Natural killer cell treated with Interleukin-12 subunit alpha and Interleukin-12 subunit beta and Interleukin-15 and Interleukin-18, amount 100 ng/mL, for 72 hours (primary cell): ENCODE data around the gene TMEM72. TPM values are rescaled to one million over a fixed set of nuclear protein-coding genes. Genes with fewer than 3 reads are reported as not detected.
A peak's percentile ranks its signal among the peaks of the same experiment; 100 is the strongest.

Experiments
- ATAC-seq, 2 donors: fragments of 150-1000 bp; cut with Tn5 transposase in 1 of 2; sonication (Bioruptor Pico), chemical (Tn5 transposase) in 1 of 2; 2 replicates each; pipeline ENCODE4 v1.10.0; 2021
- DNase-seq: peaks from one replicate; pipeline ENCODE4 v3.0.0; 2022; ENCODE audit warnings: low spot score
- H3K27ac Mint-ChIP-seq, 2 donors: 1 replicate in 1 of 2; 2 replicates in 1 of 2; pipeline ENCODE4 v1.8.0; 2022; ENCODE audit warnings: mixed read lengths in 2 of 2, mild to moderate bottlenecking in 1 of 2, moderate library complexity in 1 of 2
- H3K27me3 Mint-ChIP-seq, 2 donors: 1 replicate in 1 of 2; 2 replicates in 1 of 2; pipeline ENCODE4 v1.8.0; 2022; ENCODE audit warnings: mixed read lengths in 2 of 2
- H3K36me3 Mint-ChIP-seq: one replicate; pipeline ENCODE4 v1.8.0; 2022; ENCODE audit warnings: mixed read lengths
- H3K4me1 Mint-ChIP-seq, 2 donors: 1 replicate in 1 of 2; 2 replicates in 1 of 2; pipeline ENCODE4 v1.8.0; 2022; ENCODE audit warnings: low read depth in 2 of 2, mixed read lengths in 2 of 2, mild to moderate bottlenecking in 1 of 2
- H3K4me3 Mint-ChIP-seq: one replicate; pipeline ENCODE4 v1.8.0; 2022; ENCODE audit warnings: mixed read lengths
- H3K9me3 Mint-ChIP-seq: 2 replicates; pipeline ENCODE4 v1.8.0; 2022; ENCODE audit warnings: mixed read lengths
- total RNA-seq, 2 donors: library from RNA; stranded (reverse); gene quantifications; one replicate each; pipeline ENCODE4 v1.2.3, GENCODE V29; 2022

The TMEM72 gene
- total RNA-seq, 2 donors from 2014 or later: not detected

DNA sequence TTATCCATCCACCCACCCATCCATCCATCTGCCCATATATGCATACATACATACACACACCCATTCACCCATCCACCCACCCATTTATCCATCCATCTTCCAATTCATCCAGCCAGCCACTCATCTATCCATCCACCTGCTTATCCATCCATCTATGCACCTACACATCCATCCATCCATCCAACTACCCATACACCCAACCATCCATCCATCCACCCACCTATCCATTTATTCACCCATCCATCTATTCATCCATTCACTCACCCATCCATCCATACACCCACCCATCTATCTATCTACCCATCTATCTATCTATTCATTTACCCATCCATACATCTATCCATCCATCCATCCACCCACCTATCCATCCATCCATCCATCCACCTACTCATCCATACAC lies 17.3 kb downstream of the TMEM72 start:
- ATAC-seq: no peak
- no peak for DNase-seq
- peaks cover 0 to 5% of the 10 kb centered on the region in 2 donors for H3K4me1 Mint-ChIP-seq
- peaks cover 0 to 10% of the 10 kb centered on the region in 2 donors for H3K27me3 Mint-ChIP-seq
- H3K36me3 Mint-ChIP-seq: no peaks in the 10 kb centered on the region
- no peak overlapping the region for H3K4me3 Mint-ChIP-seq
- no peak overlapping the region for H3K27ac Mint-ChIP-seq
- H3K9me3 Mint-ChIP-seq: no peaks in the 10 kb centered on the region

DNA sequence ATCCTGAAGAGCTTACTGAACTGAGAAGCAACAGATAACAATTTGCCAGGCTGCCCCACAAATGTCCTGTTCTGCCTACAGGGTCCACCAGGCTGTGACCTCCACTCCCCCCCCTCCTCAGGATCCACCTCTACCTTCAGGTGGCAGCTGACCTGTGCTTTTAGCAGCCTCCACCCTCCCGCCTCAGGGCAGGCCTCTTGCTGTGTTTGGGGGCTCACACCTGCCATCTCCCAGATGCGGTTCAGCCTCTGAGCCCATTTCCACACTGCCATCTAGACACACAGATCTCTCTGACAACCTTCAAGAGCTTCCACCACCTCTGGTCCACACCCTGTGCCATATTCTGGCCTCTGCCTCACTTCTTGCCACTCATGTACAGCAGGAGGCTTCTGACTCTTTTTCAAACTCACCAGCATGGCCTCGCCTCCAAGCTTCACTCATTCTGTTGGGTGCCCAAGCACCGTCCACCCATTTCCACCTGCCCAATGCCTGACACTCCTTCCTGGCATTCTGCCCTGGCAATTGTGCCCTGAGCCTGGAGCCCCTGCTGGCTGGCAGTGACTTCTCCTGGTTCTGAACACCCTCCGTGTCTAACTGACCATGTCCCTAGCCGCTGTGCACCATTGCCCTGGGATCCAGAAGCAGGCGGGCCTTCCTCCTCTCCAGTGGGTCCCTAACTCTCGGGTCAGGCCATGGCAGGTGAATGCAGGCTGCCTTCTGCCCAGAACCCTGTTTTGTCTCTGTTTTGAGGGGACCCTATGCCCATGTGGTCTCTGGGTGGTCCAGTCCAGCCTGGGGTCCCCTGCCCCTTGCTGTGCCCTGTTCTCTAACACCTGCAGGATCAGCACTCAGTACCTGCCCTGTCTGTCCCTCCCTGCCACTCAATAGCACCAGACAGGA lies 18.5 kb downstream of the TMEM72 start:
- Mint-ChIP-seq H3K9me3 (no peaks in the 10 kb centered on the region), H3K27me3 (peaks cover 0 to 10% of the 10 kb centered on the region in 2 donors), H3K4me3 (no peak overlapping the region), H3K4me1 (peaks cover 5 to 9% of the 10 kb centered on the region in 2 donors), H3K36me3 (no peaks in the 10 kb centered on the region), H3K27ac (no peak overlapping the region)
- DNase-seq (no peak), ATAC-seq (no peak)

DNA sequence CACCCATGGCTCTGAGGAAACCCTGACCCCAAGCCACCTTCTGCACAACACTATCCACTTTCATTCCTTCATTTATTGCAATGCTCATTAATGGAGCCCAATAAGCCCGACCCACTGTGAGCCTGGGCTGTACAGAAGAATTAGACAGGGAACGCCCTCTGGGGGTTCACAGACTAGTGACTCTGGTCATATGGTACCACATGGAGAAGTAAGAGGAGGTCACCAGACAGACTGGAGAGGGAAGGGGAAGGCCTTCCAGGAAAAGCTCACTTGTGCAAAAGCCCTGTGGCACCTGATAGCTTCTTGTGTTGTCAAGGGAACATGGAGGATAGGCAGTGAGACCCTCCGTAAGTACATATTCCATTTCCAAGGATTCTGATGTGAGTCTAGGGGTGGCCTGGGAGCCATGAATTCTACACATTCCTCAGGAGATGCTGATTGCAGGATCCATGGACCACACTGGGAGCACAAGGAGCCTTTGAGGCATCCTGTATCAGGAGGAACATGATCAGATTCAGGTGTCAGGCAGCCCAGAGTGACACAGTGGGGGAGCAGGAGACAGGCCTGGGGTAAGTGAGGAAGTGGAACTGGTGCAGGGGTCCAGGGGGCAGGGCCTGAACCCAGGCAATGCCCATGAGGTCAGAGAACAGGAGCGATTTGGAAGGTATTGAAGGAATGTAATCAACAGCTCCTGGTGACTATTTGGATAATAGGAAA lies 19.9 kb downstream of the TMEM72 start:
- H3K27ac Mint-ChIP-seq: peak overlapping the region in 1 of 2 donors; percentile 56
- H3K27me3 Mint-ChIP-seq: peaks cover 0 to 10% of the 10 kb centered on the region in 2 donors
- no peaks in the 10 kb centered on the region for H3K9me3 Mint-ChIP-seq
- H3K36me3 Mint-ChIP-seq: no peaks in the 10 kb centered on the region
- H3K4me1 Mint-ChIP-seq: peaks cover 11 to 20% of the 10 kb centered on the region in 2 donors
- no peak for ATAC-seq
- H3K4me3 Mint-ChIP-seq: no peak overlapping the region
- DNase-seq: no peak

DNA sequence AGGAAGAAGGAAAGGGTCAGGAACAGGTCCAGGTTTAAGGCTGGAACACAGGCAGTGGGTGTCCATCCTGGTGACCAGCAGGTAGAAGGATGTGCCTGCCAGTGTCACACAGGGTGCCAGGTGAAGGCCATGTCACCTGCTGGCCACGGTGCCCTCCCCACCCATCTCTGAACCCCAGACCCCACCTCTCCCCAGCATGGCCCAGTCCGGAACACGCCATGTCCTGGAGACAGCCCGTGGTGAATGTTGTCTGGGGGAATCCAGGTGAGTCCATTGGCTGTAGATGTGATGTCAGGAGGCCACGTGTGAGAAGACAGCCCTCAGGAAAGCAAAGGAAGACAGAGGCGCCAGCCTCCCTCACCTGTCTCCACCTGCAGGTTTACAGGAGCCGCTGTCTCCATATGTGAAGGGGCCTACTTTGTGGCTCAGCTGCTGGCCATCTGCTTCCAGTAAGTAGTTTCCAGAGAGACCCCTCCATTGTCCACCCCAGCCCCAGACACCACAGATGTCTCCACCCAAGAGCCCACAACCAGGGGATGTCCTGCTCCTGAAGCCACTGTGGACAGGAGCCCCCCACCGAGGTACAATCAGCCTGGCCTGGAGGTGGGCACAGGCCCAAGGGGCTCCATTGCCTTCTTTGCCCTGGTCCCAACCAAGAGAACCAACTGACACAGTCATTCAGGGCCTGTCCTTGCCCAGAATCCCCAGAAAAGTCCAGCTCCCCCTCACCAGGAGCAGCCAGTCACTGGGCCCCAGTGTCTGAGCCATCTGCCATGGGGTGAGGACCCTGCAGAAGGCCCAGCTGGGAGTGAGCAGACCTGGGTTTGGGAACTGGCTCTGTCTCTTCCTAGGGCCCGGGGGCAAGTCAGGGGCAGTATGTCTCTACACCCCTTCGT lies 20.7 kb downstream of the TMEM72 start:
- DNase-seq (no peak), ATAC-seq (no peak)
- no peaks in the 10 kb centered on the region for H3K36me3 Mint-ChIP-seq
- H3K27me3 Mint-ChIP-seq: peaks cover 0 to 10% of the 10 kb centered on the region in 2 donors
- no peaks in the 10 kb centered on the region for H3K9me3 Mint-ChIP-seq
- H3K27ac Mint-ChIP-seq: peak overlapping the region in 1 of 2 donors; percentile 56
- H3K4me3 Mint-ChIP-seq: no peak overlapping the region
- H3K4me1 Mint-ChIP-seq: peaks cover 19 to 26% of the 10 kb centered on the region in 2 donors

DNA sequence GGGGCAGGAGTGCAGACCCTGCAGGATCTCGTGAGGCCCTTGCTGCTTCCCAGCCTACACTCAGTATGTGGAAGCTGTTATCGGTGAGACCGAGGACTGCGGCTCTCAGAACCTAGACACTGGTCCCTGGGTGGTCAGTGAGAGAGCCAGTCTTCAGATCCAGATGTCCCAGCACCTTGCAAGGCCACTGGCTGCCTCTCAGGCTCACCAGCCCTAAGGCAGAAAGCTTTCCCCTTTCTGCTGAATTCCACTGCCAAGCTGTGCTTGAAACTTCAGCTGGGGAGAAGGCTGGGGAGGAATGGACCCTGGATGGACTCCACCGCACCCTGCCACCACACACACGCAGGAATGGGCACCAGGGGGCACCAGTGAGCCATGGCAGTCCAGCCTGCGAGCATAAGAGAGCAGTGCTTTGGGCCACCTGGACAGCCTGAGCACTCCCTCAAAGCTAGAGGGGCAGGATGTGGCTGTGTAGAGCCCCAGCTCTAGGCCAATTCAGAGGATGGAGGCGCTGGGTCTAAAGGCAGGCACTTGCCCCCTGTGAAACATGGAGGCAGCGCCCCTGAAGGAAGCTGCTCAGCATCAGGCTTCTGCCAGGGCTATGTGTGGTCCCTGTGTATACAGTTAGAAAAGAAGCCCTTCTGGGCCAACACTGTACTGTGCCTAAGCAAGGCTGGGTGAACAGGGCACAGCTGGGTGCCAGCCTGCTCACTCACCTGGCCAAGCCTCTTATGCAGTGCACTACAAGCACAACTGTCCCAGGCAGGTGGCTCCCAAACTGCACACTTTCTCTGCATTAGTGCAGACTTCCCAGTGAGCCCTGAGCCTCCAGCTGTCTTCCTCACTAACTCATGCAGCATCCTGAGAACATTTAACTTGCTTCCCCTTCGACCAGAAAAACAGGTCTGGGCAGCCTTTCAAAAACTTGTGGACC lies 21.6 kb downstream of the TMEM72 start:
- H3K27me3 Mint-ChIP-seq: peaks cover 0 to 10% of the 10 kb centered on the region in 2 donors
- DNase-seq (peak; percentile 89), ATAC-seq (peak; percentile 90 to 92)
- H3K4me1 Mint-ChIP-seq: peaks cover 25 to 31% of the 10 kb centered on the region in 2 donors
- H3K27ac Mint-ChIP-seq: no peak overlapping the region
- no peak overlapping the region for H3K4me3 Mint-ChIP-seq
- no peaks in the 10 kb centered on the region for H3K9me3 Mint-ChIP-seq
- H3K36me3 Mint-ChIP-seq: no peaks in the 10 kb centered on the region

DNA sequence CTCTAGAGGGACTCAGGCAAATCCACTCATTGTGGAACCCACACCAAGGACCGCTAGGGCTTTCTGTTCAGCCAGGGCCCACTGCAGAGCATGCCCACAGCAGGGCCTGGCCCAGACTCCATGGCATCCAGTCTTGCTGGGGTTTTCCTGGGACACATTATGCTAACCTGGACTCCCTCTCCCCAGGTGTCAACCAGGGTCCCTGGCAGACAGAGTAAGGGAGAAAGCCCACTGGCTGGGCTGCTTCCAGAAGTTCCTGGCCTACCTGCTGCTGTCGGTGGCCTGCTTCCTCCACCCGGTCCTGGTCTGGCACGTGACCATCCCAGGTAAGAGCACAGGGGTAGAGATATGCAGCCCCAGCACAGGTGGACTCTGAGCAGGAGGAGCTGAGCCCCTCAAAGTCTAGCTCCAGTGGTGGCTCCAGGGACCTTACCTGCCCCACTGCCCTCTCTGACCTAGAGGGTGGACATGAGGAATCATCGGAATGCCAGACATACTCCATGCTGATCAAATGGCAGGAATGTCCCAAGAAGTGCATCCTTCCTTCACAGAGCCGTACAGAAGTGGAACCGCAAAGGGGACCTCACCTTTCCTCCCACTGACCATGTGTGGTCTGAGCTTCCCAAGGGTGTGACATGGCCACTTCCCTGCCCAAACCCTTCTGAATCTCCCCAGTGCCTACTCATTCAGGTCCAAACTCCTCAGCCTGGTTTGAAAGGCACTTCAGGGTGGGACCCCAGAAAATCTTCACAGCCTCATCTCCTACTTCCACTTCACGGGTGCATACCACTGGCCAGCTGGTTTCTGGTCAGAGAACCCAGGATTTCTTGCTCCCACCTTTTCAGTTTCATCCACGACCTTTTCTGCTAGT lies 22.5 kb downstream of the TMEM72 start:
- Mint-ChIP-seq H3K9me3 (no peaks in the 10 kb centered on the region), H3K4me1 (peaks cover 25 to 31% of the 10 kb centered on the region in 2 donors), H3K4me3 (no peak overlapping the region), H3K36me3 (no peaks in the 10 kb centered on the region), H3K27me3 (peaks cover 0 to 2% of the 10 kb centered on the region in 2 donors), H3K27ac (peak overlapping the region in 1 of 2 donors; percentile 78)
- no peak for DNase-seq
- ATAC-seq: no peak

DNA sequence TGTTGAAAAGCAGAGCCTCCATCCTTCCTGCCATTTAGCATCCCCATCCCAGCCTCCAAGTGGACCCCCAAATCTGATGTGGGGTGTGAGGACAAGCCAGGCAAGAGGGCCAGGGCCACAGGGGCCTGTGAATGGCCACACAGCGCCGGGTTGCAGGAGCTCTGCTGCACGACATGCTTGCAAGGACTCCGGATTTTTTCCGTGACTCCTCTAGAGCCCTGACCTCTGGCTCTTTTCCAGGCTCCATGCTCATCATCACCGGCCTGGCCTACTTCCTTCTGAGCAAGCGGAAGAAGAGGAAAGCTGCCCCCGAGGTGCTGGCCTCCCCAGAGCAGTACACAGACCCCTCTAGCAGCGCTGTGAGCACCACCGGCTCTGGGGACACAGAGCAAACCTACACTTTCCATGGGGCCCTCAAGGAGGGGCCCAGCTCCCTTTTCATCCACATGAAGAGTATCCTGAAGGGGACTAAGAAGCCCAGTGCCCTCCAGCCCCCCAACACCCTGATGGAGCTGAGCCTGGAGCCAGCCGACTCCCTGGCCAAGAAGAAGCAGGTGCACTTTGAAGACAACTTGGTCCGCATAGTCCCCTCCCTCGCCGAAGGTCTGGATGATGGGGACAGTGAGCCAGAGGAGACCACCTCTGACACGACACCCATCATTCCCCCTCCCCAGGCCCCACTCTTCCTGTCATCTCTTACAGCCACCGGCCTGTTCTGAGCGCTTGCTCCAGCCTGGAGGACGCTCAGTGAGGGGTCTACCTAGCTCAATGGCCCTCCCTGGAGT lies 23.5 kb downstream of the TMEM72 start:
- no peak overlapping the region for H3K4me3 Mint-ChIP-seq
- H3K36me3 Mint-ChIP-seq: no peaks in the 10 kb centered on the region
- H3K4me1 Mint-ChIP-seq: peaks cover 25 to 31% of the 10 kb centered on the region in 2 donors
- no peaks in the 10 kb centered on the region for H3K27me3 Mint-ChIP-seq
- DNase-seq: no peak
- H3K9me3 Mint-ChIP-seq: no peaks in the 10 kb centered on the region
- no peak for ATAC-seq
- peak overlapping the region in 1 of 2 donors; percentile 78 for H3K27ac Mint-ChIP-seq

DNA sequence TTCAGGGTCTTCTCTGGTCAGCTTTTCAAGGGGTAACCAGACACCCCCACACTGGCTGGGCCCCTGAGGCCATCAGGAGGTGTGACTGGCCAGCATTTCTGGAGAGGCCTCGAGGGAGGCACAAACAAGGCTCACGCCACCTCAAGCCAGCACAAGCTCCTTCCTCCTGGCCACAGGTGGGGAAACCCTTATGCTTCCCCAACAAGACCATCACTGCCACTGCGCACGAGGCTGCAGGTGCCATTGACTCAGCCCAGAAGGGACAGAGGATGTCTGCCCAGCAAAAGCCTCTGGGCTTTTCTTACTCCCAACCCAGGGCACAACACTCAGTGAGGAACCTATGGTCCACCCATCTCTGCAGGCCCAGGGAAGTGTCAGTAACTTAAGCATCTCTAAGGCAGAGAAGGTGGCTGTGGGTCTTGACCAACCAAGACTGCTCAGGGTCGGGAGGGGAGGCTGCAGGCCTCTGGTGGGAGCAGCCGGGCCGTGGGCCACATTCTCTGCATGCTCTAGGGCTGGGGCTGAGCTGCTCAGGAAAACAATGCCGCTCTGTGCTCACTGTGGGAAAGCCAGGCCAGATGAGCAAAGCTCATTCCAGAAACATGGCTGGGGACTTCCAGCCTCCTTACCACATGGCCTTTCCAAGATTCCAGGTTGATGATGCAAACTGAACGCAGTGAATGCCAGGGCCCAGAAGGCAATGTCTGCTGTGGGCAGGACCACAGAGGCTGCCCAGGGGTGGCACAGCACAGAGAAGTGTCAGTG lies 24.2 kb downstream of the TMEM72 start:
- Mint-ChIP-seq H3K4me3 (no peak overlapping the region), H3K4me1 (peaks cover 25 to 33% of the 10 kb centered on the region in 2 donors), H3K9me3 (no peaks in the 10 kb centered on the region), H3K27me3 (no peaks in the 10 kb centered on the region), H3K27ac (peak overlapping the region; percentile 47 to 78), H3K36me3 (no peaks in the 10 kb centered on the region)
- no peak for DNase-seq
- ATAC-seq: no peak

DNA sequence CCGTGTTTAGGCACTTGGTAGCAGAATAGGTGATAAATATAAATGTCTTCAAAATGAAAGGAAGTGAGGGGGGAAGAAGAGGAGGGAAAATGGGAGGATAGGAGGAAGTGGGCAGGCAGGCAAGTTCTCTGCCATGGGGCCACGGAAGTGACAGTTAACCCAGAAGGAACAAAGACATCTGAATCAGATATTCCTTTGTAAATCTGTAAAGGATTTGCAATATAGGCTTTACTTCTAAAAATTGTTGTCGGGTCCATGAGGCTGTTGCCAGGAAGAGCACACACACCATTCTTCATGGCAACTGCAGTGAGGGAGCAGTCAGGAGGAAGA lies 24.8 kb downstream of the TMEM72 start:
- no peaks in the 10 kb centered on the region for H3K36me3 Mint-ChIP-seq
- ATAC-seq (no peak), DNase-seq (no peak)
- H3K27me3 Mint-ChIP-seq: no peaks in the 10 kb centered on the region
- H3K4me1 Mint-ChIP-seq: peaks cover 25 to 31% of the 10 kb centered on the region in 2 donors
- no peaks in the 10 kb centered on the region for H3K9me3 Mint-ChIP-seq
- H3K27ac Mint-ChIP-seq: peak overlapping the region; percentile 47 to 78
- no peak overlapping the region for H3K4me3 Mint-ChIP-seq

DNA sequence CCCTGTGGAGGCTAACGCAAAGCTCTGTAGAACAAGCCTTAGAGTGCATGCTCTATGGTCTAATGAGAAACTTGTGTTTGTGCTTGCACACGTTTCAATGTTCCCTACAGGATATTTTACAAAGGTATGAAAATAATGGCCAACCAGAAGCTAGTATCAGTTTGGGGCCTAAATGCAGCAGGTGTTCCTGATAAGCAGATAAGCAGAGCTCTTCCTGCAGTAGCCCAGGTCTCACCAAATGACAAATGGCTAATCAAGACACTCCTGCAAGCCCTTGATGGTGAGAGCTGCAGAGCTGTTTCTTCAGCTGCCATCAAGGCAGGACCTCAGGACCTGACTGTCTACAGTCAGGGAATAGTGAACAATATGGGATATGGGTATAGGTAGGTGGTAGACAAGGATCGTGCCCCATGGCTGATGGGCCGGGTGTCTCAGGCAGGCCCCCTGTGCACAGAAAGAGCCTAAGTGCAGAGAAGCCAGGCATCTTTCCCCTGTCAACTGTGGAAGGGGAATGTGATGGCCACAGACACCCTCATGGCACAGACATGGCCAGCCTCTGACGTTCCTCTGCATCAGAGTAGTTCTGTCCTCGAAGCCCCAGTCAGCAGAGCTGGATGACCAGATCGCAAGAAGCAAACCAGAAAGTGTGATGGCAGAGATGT lies 25.3 kb downstream of the TMEM72 start:
- H3K27ac Mint-ChIP-seq: peak overlapping the region; percentile 47 to 78
- ATAC-seq (no peak), DNase-seq (no peak)
- peaks cover 0 to under 1% of the 10 kb centered on the region in 2 donors for H3K27me3 Mint-ChIP-seq
- peaks cover 25 to 28% of the 10 kb centered on the region in 2 donors for H3K4me1 Mint-ChIP-seq
- no peak overlapping the region for H3K4me3 Mint-ChIP-seq
- no peaks in the 10 kb centered on the region for H3K36me3 Mint-ChIP-seq
- no peaks in the 10 kb centered on the region for H3K9me3 Mint-ChIP-seq
